Activated CD4-positive, alpha-beta T cell treated with anti-CD3 and anti-CD28 coated beads for 36 hours (primary cell): Measurements from ENCODE around the gene RTL1. TPM values are rescaled to one million over a fixed set of nuclear protein-coding genes. Genes with fewer than 3 reads are reported as not detected.

Experiments used
- ATAC-seq: fragments of 200-7000 bp; cut with Tn5 transposase; one replicate; pipeline ENCODE4 v1.10.0; 2021; ENCODE audit warnings: mild to moderate bottlenecking, moderate library complexity
- CTCF ChIA-PET: fragments of 350-600 bp; sonication (Branson Sonifier 250); formaldehyde crosslinking; loops from one replicate; lab custom pipeline; 2021; ENCODE audit warnings: antibody characterized with exemption; lab: Charles Lee
- POLR2A ChIA-PET: fragments of 350-600 bp; sonication (Branson Sonifier 250); formaldehyde crosslinking; loops from one replicate; lab custom pipeline; 2021; ENCODE audit warnings: antibody characterized with exemption, inconsistent platforms; lab: Charles Lee
- DNase-seq: peaks from one replicate; pipeline ENCODE4 v3.0.0-alpha.2; 2020
- H3K27ac Mint-ChIP-seq: one replicate; pipeline ENCODE4 v1.8.0; 2021; ENCODE audit warnings: mixed read lengths
- H3K27me3 Mint-ChIP-seq: one replicate; pipeline ENCODE4 v1.8.0; 2021; ENCODE audit warnings: mixed read lengths
- H3K36me3 Mint-ChIP-seq: one replicate; pipeline ENCODE4 v1.8.0; 2021; ENCODE audit warnings: low read depth, mixed read lengths
- H3K4me1 Mint-ChIP-seq: one replicate; pipeline ENCODE4 v1.8.0; 2021; ENCODE audit warnings: mixed read lengths
- H3K4me3 Mint-ChIP-seq: one replicate; pipeline ENCODE4 v1.8.0; 2021; ENCODE audit warnings: mild to moderate bottlenecking, moderate library complexity, mixed read lengths
- H3K9me3 Mint-ChIP-seq: one replicate; pipeline ENCODE4 v1.8.0; 2021; ENCODE audit warnings: low read depth, mixed read lengths
- intact Hi-C, 2 experiments: fragments of 100-400 bp; cut with DNase I in 1 of 2; cut with micrococcal nuclease in 1 of 2; formaldehyde crosslinking; loops; one replicate each; pipeline versions ENCODE4 v1.14.2 to v1.15.1; 2022 to 2024; cut with DNase I, micrococcal nuclease
- total RNA-seq, 2 experiments: library from RNA; stranded (reverse); gene quantifications; one replicate each; pipeline ENCODE4 v1.2.3, GENCODE V29; 2021

The RTL1 gene
- total RNA-seq, 2 experiments from 2014 or later = not detected

DNA sequence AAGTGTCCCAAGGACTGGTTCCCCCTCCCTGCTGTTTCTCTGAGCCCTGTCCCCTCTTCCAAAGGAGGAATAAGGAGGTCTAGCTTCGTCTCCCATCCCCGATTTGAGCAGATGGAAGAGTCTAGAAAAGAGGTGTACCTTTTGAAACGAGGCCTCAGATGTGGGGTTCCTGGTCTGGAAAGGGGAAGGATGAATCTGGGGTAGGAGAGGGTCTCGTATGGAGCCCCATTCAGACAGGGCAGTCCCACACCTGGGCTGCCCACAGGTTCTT lies 64.3 kb downstream of the RTL1 start:
- ChIA-PET POLR2A (no interaction called here), CTCF (no interaction called here)
- H3K27ac Mint-ChIP-seq = no peak overlapping the region
- H3K4me3 Mint-ChIP-seq = no peak overlapping the region
- no peaks in the 10 kb centered on the region for H3K9me3 Mint-ChIP-seq
- no peaks in the 10 kb centered on the region for H3K4me1 Mint-ChIP-seq
- ATAC-seq = no peak
- no peaks in the 10 kb centered on the region for H3K36me3 Mint-ChIP-seq
- intact Hi-C loops = no loop called here
- peaks cover 2% of the 10 kb centered on the region for H3K27me3 Mint-ChIP-seq
- DNase-seq = no peak

DNA sequence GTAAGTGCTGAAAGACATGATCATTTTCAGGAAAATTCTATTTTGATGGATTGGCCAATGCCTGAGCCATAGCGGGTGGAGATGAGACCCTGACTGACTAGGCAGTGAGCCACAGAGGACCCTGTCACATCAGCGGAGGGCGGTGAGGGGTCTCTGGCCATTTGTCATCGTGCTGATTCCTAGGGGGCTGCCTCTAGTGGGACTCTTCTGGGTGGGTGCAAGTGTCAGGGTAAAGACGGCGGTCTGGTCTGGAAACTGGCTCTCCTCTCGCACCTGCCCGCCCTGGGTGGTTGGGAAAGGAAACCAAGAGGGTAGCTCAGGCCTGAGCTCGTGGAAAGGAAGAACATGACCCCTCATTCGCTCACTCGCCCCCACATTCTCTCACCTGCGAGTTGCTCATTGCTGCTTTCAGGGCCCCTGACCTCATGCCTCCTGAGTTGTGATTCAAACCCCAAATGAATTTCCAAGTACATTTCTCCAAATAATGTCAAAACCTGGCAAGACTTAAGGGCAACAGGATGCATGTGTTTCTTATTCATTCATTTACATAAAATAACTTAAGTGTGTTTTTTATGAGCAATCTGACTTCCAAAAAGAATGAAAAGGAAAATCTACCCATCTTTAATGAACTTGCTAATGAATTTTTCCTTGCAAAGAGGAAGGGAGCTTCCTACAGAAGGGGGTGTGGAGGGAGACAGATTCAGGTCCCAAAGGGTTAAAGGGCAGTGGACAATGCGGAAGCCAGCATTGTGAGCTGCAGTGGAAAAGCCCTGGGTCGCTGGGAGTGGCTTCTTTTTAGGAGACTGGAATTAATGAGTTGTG lies 64.8 kb downstream of the RTL1 start:
- intact Hi-C loops = no loop called here
- H3K4me1 Mint-ChIP-seq = no peaks in the 10 kb centered on the region
- no peak for ATAC-seq
- H3K36me3 Mint-ChIP-seq = no peaks in the 10 kb centered on the region
- no peak overlapping the region for H3K27ac Mint-ChIP-seq
- peaks cover 2% of the 10 kb centered on the region for H3K27me3 Mint-ChIP-seq
- no peak overlapping the region for H3K4me3 Mint-ChIP-seq
- ChIA-PET POLR2A (no interaction called here), CTCF (no interaction called here)
- no peak for DNase-seq
- no peaks in the 10 kb centered on the region for H3K9me3 Mint-ChIP-seq

DNA sequence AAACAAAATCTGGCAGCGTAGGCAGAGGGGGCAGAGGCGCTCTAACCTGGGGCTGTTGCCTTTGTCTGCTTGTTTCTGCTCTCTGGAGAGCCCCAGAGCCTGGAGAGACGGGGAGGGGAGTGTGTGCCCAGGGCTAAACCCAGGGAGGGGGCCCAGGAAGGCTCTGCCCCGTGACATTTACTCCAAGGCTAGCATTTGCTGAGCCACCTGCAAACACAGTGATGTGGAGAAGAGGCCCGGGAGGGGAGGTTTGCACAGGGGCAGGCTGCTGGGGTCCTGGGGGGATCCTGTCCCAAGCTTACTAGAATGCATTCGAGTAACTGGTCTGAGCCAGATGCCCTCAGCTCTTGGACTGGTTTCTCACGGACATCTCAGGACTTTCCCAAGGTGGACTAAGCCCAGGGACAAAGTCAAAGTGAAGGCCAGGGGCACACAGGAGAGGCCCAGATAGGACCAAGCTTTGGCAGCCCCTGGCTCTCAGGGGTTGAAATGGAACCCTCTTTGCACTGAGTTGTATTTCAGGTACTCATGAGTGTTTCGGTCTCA lies 65.6 kb downstream of the RTL1 start:
- Mint-ChIP-seq H3K4me1 (no peaks in the 10 kb centered on the region), H3K9me3 (no peaks in the 10 kb centered on the region), H3K36me3 (no peaks in the 10 kb centered on the region), H3K27me3 (peaks cover 2% of the 10 kb centered on the region), H3K4me3 (no peak overlapping the region), H3K27ac (no peak overlapping the region)
- intact Hi-C loops = no loop called here
- ChIA-PET CTCF (no interaction called here), POLR2A (no interaction called here)
- DNase-seq (no peak), ATAC-seq (no peak)

- CTCF ChIA-PET = no interaction called here
- ATAC-seq = no peak
- DNase-seq = no peak
- H3K36me3 Mint-ChIP-seq = no peaks in the 10 kb centered on the region
- intact Hi-C loops = no loop called here
- H3K27me3 Mint-ChIP-seq = peaks cover 2% of the 10 kb centered on the region
- no peak overlapping the region for H3K27ac Mint-ChIP-seq
- POLR2A ChIA-PET = no interaction called here
- H3K9me3 Mint-ChIP-seq = no peaks in the 10 kb centered on the region
- no peaks in the 10 kb centered on the region for H3K4me1 Mint-ChIP-seq
- H3K4me3 Mint-ChIP-seq = no peak overlapping the region
These were observed 66.3 kb downstream of the RTL1 start for GRCh38 chr14:100836941-100837804.

- ChIA-PET CTCF (no interaction called here), POLR2A (no interaction called here)
- no peak overlapping the region for H3K4me3 Mint-ChIP-seq
- no peaks in the 10 kb centered on the region for H3K9me3 Mint-ChIP-seq
- H3K4me1 Mint-ChIP-seq = no peaks in the 10 kb centered on the region
- intact Hi-C loops = no loop called here
- no peak for DNase-seq
- no peak for ATAC-seq
- H3K36me3 Mint-ChIP-seq = no peaks in the 10 kb centered on the region
- H3K27ac Mint-ChIP-seq = no peak overlapping the region
- peaks cover 2% of the 10 kb centered on the region for H3K27me3 Mint-ChIP-seq
These were observed 67.2 kb downstream of the RTL1 start for GRCh38 chr14:100836311-100836805.

GRCh38 chr14:100835548-100836310 lies 67.8 kb downstream of the RTL1 start:
- no peaks in the 10 kb centered on the region for H3K36me3 Mint-ChIP-seq
- DNase-seq (no peak), ATAC-seq (no peak)
- intact Hi-C loops = no loop called here
- ChIA-PET POLR2A (no interaction called here), CTCF (no interaction called here)
- H3K4me3 Mint-ChIP-seq = no peak overlapping the region
- no peak overlapping the region for H3K27ac Mint-ChIP-seq
- peaks cover 2% of the 10 kb centered on the region for H3K27me3 Mint-ChIP-seq
- H3K4me1 Mint-ChIP-seq = no peaks in the 10 kb centered on the region
- H3K9me3 Mint-ChIP-seq = no peaks in the 10 kb centered on the region

DNA sequence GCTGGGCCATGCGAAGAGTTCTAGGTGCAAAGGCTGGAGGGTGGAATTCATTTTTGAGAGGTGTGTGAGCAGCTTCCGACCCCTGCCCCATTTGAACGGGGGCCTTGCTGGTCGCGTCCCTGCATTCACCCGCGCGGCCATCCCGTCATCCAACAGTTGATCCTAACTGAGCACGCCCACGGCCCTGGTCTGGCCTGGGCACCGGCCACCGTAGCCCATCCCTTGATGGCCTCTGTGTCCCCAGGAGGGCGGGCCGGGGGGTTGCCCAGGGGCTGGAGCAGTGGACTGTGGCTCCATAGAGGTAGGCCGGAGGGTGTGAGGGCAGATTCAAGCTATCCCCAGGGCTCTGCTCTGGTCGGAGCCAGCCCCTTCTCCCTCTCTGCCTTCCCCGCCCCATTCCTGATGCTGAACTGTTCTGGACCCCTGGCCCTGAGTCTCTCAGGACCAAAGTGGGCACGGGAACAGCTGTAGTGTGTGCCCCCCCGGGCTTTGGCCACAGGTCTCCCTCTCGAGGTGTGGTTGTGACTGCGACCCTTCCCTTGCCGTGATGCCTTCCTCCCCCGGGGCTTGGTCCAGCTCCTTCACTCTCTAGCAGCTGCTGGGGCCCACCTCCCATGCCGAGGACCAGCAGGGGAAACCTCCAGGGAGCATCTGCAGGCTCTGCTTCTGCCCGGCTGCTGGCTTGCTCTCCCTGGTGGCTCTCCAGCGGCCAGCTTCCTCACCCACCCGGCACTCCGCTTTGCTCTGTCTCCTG lies 68.6 kb downstream of the RTL1 start:
- H3K4me3 Mint-ChIP-seq = no peak overlapping the region
- CTCF ChIA-PET = no interaction called here
- ATAC-seq (no peak), DNase-seq (no peak)
- H3K27me3 Mint-ChIP-seq = peaks cover 2% of the 10 kb centered on the region
- no peaks in the 10 kb centered on the region for H3K9me3 Mint-ChIP-seq
- intact Hi-C loops = no loop called here
- H3K4me1 Mint-ChIP-seq = no peaks in the 10 kb centered on the region
- POLR2A ChIA-PET = no interaction called here
- H3K27ac Mint-ChIP-seq = no peak overlapping the region
- no peaks in the 10 kb centered on the region for H3K36me3 Mint-ChIP-seq

GRCh38 chr14:100834082-100834793 lies 69.3 kb downstream of the RTL1 start:
- ATAC-seq (no peak), DNase-seq (no peak)
- no peaks in the 10 kb centered on the region for H3K4me1 Mint-ChIP-seq
- ChIA-PET CTCF (no interaction called here), POLR2A (no interaction called here)
- no peaks in the 10 kb centered on the region for H3K9me3 Mint-ChIP-seq
- intact Hi-C loops = no loop called here
- H3K4me3 Mint-ChIP-seq = no peak overlapping the region
- H3K36me3 Mint-ChIP-seq = no peaks in the 10 kb centered on the region
- no peak overlapping the region for H3K27ac Mint-ChIP-seq
- H3K27me3 Mint-ChIP-seq = peaks cover 7% of the 10 kb centered on the region

DNA sequence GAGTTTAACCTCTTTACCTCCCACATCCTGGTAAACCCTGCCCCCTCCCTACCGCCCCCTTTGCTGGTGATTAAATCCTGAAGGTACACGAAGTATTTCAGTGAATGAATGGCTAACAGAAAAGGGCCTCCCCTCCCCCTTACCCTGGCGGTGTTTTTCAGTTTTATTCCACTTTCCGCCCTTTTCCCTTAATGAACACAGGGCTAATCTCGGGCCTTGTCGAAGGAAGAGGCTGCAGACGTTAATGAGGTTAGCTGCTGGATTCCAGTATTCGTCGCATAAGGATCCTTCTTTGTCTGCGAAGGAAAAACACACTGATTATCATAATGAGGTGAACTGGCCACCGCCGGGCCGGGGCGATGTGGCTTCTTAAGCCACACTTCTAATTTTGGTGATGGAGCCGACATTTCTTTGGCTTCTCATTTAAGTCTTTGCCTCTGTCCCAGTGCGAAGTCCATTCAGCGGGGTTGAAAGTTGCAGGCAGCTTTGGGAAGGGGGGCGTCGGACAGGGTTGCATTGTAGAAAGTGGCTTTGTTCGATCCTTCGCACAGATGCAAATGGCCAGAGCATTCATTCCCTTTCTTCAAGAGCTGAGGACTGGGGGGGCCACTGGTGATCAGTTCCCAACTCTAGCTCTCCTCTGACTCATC lies 71.1 kb downstream of the RTL1 start:
- Mint-ChIP-seq H3K4me1 (no peaks in the 10 kb centered on the region), H3K27ac (no peak overlapping the region), H3K27me3 (peaks cover 13% of the 10 kb centered on the region), H3K4me3 (no peak overlapping the region), H3K36me3 (peaks cover under 1% of the 10 kb centered on the region), H3K9me3 (peaks cover 2% of the 10 kb centered on the region)
- no peak for DNase-seq
- no peak for ATAC-seq
- ChIA-PET CTCF (no interaction called here), POLR2A (no interaction called here)
- intact Hi-C loops = no loop called here

DNA sequence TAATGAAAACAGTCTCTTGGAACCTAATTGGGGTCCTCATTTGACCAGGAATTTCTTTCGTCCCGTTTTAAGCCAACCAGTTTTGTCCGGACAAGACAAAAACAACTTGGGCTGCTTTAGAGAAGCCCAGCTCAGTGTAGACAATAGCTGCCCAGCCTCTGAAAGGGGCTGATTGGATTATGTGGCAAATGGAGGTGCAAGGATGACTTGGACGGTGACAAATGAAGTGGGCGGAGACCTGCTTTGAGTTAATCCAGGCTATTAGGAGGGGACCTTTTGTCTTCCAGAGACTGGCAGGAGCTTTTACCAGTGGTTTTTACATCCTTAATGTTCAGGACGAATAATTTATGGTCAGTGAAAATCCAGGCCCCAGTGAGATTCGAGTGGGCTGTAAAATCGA lies 72.8 kb downstream of the RTL1 start:
- peaks cover 25% of the 10 kb centered on the region for H3K27me3 Mint-ChIP-seq
- ATAC-seq (no peak), DNase-seq (no peak)
- peaks cover 2% of the 10 kb centered on the region for H3K36me3 Mint-ChIP-seq
- intact Hi-C loops = no loop called here
- POLR2A ChIA-PET = no interaction called here
- no peak overlapping the region for H3K4me3 Mint-ChIP-seq
- peaks cover 2% of the 10 kb centered on the region for H3K9me3 Mint-ChIP-seq
- peaks cover 7% of the 10 kb centered on the region for H3K4me1 Mint-ChIP-seq
- CTCF ChIA-PET = interaction anchor here (0.7 kb wide), 1 partner anchor 75 kb away, joined by 3 read pairs; no protein-coding TSS in a partner anchor
- no peak overlapping the region for H3K27ac Mint-ChIP-seq
